ENCODE measurements around the gene IGFN1.

The IGFN1 gene

DNA sequence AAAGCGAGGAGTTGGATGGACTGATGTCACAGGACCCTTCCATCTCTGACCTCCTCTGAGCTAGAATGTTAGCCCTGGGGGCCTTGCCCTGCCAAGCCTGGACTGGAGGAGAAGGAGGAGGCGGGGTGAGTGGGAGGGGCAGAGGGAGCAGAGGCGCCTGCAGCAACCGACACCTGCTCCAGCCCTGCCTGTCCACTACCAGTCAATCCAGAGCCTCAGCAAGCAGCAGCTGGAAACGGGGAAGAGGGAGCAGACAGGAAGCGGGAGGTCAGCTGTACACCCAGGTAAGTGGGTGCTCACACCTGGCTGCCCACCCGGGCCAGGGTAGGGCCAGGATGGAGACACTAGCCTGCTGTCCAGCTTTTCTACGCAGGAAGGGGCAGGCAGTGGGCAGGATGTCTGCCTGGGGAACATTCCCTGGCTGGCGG is at the start of gene IGFN1:
IGFN1 (plus strand) TSS at position 201 of the 428 bp plus-strand sequence. CDS start 2,470 bp downstream, outside the sequence.
- no peak for DNase-seq (ENCODE audit: low read depth in 2 of 3, low spot score in 2 of 3)

DNA sequence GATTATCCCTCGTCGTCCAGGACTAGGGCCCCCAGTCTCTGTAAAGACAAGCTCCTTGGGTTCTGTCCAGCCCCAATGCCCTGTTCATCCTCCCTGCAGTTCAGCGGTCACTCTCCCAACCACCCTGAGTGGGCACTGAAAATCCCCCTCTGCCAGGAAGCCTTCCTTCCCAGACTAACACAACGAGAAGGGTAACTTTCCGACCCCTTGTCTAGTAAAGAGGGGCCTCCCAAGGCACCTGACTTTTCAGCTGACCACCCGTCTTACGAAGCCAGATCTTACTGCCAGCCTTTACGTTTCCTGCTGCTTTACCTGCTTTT is 49.7 kb upstream of the IGFN1 start:
- no peak for DNase-seq (ENCODE audit: low read depth in 2 of 3, low spot score in 2 of 3)

DNA sequence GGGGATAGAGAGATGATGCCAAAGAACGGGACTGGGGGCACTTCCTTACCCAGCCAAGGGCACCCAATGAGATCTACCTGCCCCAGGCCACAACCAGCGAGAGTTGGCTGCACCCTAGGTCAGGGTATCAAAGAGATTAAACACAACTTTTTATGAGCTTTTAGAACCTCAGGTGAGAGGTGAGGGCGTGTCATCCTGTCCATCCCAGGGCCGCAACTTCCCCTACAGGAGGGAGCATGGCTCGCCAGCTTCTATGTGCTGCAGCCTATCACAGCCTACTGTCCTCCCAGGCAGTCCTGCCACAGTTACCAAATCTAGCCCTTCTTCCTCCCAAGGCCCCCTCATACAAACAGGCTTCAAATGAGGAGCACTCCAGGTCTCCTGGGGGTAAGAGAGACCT is 49.2 kb upstream of the IGFN1 start:
- no peak for DNase-seq (ENCODE audit: low read depth in 2 of 3, low spot score in 2 of 3)

DNA sequence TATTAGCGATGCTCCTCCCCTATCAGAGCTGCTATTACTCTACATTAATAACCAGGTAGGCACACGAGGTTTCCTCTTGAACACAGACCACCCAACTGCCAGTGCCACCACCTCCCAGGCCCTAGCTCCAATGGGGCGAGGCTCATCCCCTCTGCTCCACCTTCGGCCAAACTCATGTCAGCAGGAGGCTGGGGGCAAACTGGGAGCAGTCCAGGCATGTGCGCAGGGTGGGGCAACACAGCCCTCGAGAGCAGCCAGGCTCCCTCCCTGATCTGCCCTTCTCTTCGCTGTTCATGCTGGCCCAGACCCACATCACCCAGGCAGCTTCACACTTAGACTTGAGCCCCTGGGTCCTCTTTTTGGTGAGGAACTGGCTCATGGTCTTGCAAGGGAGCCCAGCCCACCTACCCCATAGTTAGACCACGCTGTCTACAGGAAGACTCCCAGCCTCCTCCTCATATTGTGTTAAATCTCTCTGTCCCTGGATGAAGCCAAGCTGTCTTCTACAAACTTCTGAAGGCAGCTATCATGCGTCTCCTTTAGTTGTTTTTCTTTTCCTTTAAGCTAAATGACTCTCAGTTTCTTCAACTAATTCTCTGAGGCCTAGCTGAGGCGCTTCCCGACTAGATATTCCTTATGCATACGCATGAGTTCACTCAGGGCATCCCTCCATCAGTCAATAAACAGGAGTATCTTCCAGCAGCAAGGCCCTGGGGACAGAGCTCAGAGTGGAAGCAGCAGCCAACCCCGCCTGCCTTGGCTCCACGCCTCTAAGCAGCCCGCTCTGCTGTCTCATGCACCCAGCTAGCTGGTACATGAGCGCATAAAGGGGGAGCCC is 48.4 kb upstream of the IGFN1 start:
- no peak for DNase-seq (ENCODE audit: low read depth in 2 of 3, low spot score in 2 of 3)

DNA sequence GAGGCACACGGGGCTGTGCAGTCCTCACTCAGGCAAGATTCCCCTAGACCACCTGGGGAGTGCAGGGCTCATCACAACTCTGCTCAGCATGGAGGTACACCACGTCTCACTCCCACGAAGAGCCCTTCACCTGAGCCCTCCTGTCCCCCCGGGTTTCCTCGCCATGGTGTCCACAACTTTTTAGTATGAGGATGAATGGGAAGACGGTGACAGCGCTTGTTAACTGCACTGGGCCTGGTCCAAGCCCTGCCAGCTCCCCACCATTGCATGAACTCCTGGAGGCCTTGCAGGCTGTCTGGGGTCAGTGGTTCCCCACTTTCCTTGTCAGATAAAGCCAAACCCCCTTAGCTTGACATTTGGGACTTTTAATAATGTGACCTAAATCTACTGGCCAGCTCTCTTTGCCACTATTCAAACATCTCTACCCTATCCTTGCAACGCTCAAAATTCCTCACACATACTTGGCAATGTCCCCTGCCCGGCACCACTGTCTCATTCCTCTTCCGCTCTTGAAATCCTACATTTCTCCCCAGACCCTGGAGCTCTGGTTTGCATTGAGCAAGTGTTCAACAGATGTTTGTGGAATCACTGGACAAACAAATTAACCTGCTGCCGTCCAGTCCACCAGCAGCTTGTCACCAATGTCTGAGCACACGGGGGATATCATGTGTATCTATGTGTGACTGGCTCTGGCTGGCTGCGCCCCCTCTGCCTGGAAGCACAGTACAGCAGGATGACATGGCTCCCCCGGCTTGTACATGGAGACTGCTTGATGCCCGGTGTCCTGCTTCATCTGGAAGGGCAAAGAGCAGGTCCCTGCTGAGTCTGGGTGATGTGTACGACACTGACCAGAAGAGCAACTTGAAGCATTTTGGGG is 47.5 kb upstream of the IGFN1 start:
- DNase-seq (ENCODE audit: low read depth in 2 of 3, low spot score in 2 of 3): no peak

DNA sequence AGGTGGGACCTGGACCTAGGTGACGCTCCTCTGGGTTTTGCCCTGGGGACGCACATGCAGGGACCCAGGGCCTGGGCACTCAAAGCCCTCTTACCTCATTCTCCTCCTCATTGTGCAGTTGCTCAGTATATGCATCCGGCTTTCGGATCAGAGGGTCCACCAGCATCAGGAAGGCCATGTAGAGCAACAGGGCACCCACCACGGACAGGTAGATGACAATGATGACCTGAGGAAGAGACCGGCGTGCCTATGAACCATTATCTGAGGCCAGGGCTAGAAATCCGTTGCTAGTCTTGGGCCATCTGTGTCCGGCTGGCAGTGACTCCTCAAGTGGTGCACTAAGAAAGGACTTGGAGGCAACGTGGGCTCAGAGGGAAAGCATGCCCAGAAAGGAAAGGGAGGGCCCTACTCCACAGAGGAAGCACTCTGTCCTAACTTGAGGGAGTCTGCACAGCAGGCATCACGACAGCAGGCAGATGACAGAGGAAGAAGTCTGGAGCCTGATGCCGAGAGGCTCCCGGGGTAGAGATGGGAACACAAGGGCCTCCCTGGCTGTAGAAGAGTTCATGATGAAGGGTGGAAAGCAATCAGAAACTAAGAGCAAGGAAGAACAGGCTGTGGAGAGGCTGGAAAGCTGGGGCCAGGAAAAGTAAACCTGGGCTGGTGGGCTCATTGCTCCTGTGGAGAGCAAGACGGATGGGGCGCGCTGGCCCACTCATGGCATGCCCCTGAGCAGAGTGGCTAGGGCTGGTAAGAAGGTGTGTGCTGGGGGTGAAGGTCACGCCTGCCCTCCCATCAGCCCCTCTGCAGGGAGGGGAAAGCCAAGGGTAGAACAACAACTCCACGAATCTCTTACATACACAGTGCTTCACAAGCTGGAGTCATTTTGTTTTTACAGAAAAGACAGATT is 46.6 kb upstream of the IGFN1 start:
- DNase-seq (ENCODE audit: low read depth in 2 of 3, low spot score in 2 of 3): no peak

DNA sequence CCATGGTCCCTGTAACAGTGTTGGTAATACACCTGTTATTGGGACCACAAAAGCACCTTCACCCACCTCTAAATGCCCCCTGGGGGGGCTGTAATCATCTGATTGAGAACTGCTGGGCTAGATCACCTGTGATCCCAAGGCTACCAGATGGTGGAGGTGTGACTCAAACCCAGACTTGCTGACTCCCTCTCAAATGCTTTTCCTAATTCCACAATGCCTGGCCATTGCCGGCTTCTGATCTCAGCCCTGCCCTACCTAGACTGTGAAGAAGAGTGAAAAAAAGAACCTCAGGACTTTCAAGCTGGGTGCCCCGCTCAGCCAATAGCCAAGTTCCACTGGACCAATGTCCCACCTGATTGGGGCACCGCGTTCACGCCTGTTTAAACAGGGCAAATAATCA is 45.9 kb upstream of the IGFN1 start:
- no peak for DNase-seq (ENCODE audit: low read depth in 2 of 3, low spot score in 2 of 3)

DNA sequence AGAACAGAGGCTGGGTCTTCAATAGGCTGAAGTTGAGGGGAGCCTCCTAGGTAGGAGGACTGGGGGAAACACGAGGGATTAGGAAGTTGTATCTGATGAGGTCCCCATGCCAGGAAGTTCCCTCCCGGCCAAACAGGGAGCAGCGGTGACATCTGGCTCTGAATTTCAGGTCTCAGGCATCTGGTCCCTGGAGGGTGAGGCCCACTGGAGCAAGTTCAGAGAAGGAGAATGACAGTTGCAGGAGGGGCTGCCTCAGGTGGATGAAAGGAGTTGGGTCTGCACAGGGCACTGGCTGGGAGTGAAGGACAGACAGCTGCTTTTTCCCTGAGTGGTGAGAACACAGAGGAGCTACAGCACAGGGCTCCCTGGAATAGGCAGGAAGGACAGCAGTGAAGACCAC is 45.5 kb upstream of the IGFN1 start:
- no peak for DNase-seq (ENCODE audit: low read depth in 2 of 3, low spot score in 2 of 3)

DNA sequence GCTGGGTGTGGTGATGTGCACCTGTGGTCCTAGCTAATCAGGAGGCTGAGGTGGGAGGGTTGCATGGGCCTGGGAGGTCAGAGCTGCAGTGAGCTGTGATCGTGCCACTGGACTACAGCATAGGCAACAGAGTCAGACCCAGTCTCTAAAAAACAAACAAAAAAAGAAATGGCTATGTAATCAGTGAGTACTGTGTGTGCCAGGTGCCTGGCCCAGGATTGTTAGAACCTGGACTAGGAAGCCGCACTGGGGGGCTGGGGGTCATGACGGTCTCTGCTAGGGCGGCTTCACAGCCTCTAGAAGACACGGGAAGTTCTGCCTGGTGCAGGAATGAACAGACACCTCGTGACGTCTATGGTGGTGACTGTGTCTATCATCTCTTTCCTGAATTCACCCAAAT is 44.8 kb upstream of the IGFN1 start:
- DNase-seq (ENCODE audit: low read depth in 2 of 3, low spot score in 2 of 3): no peak

DNA sequence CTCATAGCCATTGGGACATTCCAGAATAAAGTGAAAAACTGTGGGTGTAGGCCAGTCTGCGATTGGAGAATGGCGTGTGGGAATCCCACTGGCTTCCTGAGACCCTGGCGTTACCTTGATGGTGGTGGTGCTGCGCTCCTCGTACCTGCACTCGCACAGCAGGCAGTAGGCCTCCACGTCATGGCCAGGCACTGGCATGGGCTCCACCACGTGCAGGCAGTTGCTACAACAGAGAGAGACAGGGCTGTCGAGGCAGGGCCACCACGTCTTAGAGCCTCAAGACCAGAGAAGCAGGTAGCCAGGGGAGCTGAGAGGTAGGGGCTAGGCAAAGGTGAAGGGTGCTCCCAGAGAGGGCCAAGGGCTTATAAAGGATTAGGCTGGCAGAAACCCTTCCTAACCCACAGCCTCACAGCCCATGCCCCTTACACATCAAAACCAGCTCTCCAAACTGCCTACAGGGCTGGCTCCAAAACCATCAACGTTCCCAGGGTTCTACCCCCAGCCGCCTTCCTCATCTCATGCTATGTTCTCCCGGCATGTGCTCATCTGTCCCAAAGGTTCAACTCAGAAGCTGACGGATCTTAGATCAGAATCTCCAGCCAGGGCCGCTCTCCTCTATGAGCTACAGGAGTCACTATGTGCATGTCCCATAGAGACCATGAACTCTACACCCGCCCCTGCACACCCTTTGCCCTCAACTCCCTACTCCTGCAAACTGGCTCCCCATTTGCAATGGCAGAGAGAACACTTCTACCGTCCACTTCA is 43.8 kb upstream of the IGFN1 start:
- no peak for DNase-seq (ENCODE audit: low read depth in 2 of 3, low spot score in 2 of 3)

DNA sequence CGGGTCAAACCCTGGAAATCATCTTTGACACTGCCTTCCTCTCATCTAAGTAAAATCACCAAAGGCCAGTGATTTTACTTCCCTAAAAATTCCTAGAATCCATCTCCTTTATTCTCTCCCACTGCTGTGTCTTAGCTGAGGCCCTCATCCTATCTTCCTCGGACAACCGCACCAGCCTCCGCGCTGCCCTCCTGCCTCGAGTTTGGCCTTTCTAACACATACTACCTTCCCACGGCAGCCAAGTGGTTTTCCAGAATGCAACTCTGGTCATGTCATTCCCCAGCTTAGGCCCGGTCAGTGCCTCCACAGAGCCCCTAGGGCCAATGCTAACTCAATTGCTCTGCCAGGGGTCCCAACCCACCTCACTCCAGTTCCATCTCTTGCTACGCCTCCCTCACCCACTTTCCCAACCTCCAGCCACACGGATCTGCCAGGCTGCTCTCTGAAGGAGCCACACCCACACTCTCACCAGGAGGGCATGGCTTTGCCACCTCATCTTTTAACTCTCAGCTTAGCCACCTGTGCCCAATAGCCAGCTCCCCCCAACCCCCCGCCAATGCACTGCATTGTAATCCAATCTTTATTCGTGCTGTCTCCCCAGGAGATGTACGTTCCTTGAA is 43.1 kb upstream of the IGFN1 start:
- no peak for DNase-seq (ENCODE audit: low read depth in 2 of 3, low spot score in 2 of 3)

DNA sequence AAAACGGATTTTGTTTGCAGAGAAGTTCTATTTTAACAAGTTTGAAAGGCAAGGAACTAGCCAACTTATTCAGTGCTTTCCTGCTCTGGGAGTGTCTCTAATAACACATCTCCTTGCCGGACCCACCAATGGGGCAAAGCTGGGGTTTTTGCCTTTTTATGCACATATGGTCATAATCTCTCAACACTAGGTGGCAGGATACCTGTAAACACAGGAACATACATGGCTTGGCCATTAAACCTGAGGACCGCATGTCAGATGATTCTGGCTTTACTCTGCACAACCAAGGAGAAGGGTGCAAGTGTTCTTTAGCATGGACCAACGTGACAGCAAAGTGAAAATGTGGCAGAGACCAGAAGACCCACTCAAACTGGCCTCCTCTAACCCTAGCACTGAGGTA is 41.2 kb upstream of the IGFN1 start:
- no peak for DNase-seq (ENCODE audit: low read depth in 2 of 3, low spot score in 2 of 3)

DNA sequence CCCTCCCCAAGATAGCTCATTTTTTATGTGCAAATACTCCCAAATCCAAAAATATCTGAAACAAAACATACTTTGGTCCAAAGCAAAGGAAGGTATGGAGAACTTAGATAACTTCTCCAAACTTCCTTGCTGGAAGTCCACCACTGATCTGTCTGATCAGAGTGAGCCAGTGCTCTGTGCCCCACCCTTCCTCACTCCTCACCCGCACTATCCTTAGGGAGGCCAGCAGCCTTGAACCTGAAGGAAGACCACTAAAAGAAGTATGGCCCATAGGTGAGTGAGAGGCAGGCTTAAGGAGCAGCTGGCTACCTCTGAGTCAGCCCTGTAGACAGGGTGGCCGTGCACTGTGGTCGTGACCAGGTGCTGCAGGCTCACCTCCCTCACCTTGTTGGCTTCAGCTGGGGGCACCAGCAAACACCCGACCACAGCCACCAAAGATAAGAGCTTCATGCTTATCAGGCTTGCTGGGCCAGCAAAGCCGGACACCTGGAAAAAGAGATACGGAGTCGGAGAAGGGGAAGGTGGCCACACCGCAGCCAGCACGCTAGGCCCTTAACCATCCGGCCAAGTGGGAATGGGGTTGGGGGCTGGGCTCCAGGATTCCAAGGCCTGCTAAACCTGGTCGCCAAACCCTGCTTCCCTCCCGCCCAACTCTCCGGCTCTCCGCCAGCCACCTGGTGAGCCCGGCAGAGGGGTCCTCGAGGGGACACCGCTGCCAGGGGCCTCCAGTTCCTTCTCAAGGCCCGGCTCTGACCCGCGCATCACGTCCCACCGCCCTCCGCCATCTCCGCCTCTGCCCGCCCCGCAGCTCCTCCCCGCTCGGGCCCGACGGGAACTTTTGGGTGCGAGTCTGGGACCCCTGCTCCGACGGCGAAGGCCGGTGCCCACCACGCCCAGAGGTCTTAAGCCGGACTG is 36.9 kb upstream of the IGFN1 start:
- no peak for DNase-seq (ENCODE audit: low read depth in 2 of 3, low spot score in 2 of 3)

DNA sequence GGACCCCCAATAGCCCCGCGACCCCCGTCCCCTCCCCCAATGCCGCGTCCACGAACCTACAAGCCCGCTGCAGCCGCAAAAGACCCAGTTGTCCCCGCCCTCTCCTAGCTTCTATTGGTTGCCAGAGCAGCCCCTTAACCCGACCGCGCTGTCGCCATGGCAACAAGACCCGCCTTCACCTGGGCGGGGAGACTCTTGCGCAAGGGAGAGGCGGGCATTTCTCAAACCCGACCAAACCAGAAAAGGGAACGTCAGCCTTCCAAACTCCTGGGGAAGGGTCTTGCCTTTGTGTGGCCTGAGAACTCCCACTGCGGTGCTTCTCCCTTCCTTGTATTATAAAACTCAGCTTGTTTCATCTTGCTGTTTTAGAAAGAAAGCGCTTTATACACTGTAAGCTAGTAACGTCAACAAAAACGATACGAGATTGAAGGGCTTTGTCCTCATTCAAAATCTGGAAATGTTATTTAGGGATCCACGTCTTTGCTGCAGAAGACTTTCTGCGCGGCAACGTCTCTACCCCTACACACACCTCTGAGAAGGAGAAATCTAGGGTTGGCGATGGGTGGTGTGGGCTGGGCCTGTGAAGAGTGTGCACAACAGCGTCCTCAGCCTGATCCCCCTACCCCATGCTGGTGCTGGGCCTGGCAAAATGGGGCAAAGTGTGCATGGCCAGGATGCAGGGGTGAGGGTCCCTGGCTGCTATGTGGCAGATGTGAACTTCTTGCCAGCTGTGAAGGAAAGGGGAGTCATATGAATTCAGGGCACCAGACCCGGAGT is 36.0 kb upstream of the IGFN1 start, which contains the start of gene TMEM9:
TMEM9 (minus strand) TSS at position 86 of the 777 bp plus-strand sequence. CDS start 551 bp downstream, outside the sequence.
- peak; percentile 91 to 99 (median 99) for DNase-seq (ENCODE audit: low read depth in 2 of 3, low spot score in 2 of 3)

DNA sequence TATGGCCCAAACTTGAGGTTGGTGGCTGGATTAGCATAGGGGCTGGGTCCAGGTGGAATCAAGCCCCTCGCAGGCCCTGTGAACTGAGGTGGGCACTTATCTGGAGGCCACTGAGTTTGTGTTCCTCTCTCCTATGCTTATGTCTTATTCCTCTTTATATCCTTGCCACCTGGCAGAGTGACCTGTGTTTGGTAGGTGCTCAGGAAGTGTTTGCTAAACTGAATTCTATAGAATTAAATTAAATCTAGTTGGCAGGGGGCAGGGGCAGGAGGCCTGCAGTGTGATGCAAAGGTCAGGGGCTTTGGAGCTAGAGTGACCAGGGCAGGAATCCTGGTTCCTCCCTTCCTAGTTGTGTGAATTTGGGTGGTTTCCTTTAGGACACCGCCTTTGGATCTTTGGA is 35.3 kb upstream of the IGFN1 start:
- DNase-seq (ENCODE audit: low read depth in 2 of 3, low spot score in 2 of 3): no peak

DNA sequence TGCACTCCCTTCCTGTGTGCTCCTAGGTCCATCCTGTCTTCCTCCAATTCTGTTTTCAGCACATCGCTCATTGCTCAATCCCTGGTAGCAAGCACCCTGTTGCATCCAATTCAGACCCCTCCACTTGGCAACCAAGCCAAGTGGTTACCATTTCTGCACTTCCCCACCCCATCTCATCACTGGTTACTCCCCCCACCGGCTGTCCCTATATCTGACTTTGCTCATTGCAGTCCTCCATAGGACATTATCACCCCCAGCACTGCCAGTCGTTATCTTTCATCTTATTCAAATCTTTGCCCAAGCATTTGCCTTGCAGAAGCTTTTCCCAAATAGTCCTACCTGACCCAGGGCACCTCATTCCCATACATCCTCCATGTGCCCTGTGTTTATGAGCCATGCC is 34.3 kb upstream of the IGFN1 start:
- DNase-seq (ENCODE audit: low read depth in 2 of 3, low spot score in 2 of 3): no peak

DNA sequence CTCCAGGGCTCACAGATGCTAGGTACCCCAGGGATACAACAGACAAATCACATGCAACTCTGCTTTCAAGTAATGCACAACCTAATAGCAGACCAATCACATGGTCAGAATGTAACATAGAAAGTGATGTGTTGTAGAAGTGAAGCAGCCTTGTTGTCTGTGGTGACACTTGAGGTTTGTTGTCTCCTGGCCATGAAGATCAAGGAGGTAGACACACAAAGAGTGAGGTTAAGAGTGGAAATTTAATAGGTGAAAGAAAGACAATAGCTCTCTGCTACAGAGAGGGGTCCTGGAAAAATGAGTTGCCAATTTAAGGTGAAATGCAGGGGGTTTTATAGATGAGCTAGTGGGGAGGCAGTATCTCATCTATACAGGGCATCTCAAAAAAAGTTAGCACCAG is 33.8 kb upstream of the IGFN1 start:
- DNase-seq (ENCODE audit: low read depth in 2 of 3, low spot score in 2 of 3): no peak

DNA sequence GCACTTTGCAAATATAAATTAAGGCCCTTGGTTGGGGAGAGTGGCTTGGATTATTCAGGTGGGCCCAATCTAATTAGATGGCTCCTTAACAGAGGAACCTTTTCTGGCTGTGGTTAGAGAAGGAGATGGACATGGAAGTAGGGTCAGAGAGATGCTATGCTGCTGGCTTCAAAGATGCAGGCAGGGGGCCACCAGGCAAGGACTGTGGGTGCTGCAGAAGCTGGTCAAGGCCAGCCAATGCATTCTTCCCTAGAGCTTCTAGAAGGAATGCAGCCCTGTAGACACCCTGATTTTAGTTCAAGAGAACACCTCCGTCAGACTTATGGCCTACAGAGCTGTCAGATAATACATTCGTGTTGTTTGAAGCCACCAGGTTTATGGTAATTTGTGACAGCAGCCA is 32.7 kb upstream of the IGFN1 start:
- DNase-seq (ENCODE audit: low read depth in 2 of 3, low spot score in 2 of 3): no peak
